Epithelial cell of esophagus (primary cell): Measurements from ENCODE around the gene SST.
"Not testable (repeated sequence)": the region's sequence is repeated elsewhere in the genome, so short reads cannot be mapped to it uniquely, and the experiment has no call there.

Experiments
- DNase-seq: peaks from one replicate; pipeline ENCODE4 v3.0.0; 2010; ENCODE audit warnings: low read depth
- H3K4me3 ChIP-seq: 2 replicates; pipeline ENCODE4 v1.5.1; 2011; ENCODE audit warnings: mild to moderate bottlenecking, low read length, control low read depth
- CTCF ChIP-seq: IDR thresholded peaks from 2 replicates; pipeline ENCODE4 v1.5.1; 2011; ENCODE audit warnings: low read depth, mild to moderate bottlenecking, low read length, control low read depth, inconsistent platforms; ENCODE audit not compliant: insufficient read depth; ENCODE audit errors: missing control alignments

SST gene

DNA sequence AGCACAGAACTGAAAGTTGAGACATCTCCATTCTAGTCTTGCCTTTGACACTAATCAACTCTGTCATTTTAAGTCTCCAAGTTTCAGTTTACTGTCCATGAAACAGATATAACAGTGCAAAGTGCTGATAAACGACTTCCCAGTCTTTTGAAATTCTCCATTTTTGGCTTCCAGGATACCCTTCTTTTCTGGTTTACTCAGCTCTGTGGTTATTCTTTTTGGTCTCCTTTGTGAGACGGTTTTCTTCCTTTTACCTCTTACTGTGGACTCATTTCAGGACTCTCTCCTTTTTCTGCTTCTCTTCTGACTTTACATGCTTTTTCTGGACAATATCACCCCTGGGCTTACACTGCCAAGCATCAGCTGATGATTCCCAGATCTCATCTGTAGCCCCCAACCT, 18.9 kb downstream of the SST start:
- H3K4me3 ChIP-seq, result no peak overlapping the region
- TF ChIP-seq CTCF, result no peak
- DNase-seq, result no peak

GRCh38 chr3:187648177-187648576, 22.0 kb downstream of the SST start:
- TF ChIP-seq CTCF, result no peak
- no peak overlapping the region for H3K4me3 ChIP-seq
- DNase-seq, result no peak

DNA sequence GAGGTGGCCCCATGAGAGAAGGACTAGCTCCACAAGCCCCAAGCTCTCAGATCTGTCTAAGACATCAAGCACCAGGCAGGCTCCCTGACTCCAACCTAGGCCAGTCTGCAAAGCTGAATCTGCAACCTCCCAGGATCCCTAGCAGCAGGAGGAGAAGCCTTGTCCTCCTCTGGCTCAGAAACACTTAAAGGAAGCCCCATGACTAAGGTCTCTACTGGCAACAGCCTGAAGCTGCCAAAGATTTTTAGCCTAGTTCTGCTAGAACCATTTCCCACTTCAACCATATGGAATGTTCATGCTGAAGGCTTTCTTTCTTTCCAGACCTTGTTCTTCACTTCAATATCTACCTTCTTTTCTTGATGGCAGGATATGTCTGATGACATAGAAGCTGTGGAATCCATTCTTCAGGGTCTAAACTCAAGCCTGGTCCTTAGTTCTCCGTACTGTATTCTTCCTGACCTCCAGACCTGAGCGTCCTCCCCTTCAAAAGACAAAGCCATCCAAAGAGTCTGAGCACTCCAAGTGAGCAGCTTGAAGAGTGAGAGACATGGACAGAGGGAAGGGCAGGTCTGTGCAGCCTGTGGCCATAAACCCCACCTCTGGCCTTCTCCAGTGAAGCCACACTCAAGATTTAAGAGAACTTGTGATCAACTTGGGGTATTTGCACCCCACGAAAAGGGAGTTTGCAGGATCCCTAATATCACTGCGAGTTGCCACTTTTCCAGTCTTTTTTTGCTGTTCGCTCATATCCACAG, 23.1 kb downstream of the SST start:
- H3K4me3 ChIP-seq, result no peak overlapping the region
- DNase-seq, result no peak
- no peak for TF ChIP-seq CTCF

DNA sequence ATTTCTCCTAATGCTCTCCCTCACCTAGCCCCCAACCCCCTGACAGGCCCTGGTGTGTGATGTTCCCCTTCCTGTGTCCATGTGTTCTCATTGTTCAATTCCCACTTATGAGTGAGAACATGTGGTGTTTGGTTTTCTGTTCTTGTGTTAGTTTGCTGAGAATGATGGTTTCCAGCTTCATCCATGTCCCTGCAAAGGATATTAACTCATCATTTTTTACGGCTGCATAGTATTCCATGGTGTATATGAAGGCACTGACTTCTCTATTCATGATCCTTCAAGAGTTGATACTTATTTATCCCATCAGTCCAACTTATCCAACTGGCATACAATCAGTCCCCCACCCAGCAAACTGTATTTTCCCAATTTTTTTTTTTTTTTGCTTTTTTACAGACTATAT, 24.8 kb downstream of the SST start:
- not testable (repeated sequence) for DNase-seq, H3K4me3 ChIP-seq

DNA sequence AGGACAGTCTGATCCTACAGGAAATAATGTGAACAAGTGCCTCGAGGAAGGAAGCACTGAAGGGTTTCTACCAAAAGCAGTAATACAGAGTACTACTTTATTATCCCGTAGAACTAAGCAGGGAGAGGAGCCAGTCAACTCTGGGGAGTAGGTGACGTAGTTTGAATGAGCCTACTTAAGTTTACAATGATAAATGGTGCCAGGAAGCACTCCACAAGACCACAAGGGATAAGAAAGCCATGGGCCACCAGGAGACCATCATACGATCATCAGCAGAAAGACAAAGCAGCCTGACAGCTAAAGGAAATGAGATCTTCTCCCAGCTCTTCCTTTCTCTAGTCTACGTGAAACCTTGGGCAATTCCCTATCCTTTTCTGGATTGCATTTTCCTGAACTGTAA, 27.3 kb downstream of the SST start:
- TF ChIP-seq CTCF, result no peak
- no peak for DNase-seq
- H3K4me3 ChIP-seq, result no peak overlapping the region

DNA sequence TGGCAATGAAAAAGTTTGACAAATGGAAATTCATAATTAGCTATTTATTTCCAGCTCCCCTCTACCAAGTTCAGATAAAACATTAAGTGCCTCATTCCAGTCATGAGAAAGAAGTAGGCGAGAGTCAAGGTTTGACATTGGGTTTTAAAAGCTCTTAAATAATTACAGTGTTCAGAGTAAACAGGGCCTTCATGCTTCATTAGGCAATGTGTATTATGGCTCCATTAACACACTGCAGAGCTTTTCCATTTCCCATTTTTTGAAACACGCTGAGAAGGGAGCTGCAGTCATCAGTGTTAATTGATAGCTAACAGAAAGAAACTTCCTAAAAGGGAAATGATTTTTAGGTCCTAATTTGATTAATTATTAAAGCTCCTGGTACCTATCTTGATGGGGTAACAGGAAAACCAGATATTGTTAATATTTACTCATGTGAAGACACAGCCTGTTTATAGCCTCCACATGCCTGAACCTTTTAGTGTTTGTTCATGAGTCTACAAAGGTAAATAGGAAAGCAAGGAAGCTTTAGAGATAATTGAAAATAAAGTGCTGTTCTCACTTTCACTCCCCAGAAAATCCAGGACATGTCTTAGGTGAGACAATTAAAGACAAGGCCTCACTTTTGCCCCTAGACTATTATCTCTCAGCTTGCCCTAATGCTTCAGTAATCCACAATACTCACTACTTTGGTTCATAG, 28.7 kb downstream of the SST start:
- TF ChIP-seq CTCF, result no peak
- DNase-seq, result no peak
- H3K4me3 ChIP-seq, result no peak overlapping the region

DNA sequence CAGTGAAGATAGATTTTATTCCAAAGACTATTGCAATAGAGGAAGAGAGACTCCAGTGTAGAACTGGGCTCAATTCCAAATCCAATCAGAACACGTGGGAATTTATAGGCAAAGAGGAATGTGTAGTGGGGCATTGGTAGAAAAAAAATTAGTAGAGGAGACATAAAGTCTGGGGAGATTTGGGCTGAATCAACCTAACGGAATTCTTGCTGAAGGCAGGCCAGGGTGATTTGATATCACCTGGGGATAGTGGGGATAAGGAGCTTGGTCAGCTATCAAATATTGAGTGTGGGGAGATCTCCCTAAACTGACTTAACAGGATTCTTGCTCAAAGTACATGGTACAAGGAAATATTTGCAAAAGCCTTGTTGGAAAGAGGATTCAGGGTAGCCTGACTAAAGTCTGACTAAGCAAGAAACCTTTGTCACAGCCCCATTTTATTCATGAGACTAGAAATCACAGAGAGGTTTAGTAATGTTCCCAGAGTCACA, 29.6 kb downstream of the SST start:
- TF ChIP-seq CTCF, result no peak
- peak; percentile 33 for DNase-seq
- H3K4me3 ChIP-seq, result no peak overlapping the region
